Measurements from ENCODE around the gene DYSF. TPM values are rescaled to one million over a fixed set of nuclear protein-coding genes. Genes with fewer than 3 reads are reported as not detected.
"Not testable (repeated sequence)": the region's sequence is repeated elsewhere in the genome, so short reads cannot be mapped to it uniquely, and the experiment has no call there.

The DYSF gene
- 1 to 10 TPM; 1.1 to 5.5 (median 1.9) TPM for total RNA-seq
- polyA plus RNA-seq: 1 to 10 TPM; 2.2 to 3.5 TPM

GRCh38 chr2:71453404-71454220 lies at the start of gene DYSF:
DYSF (plus strand) TSS chr2:71453561.
- intact Hi-C loops (cut with DNase I): no loop called here
- 3% methylated on average over 66 of the region's 66 CpGs for WGBS, 2 donors
- peaks cover 0 to 3% (median 0%) of the 10 kb centered on the region in 3 donors for H3K4me1 ChIP-seq
- no peak for FAIRE-seq
- no peaks in the 10 kb centered on the region for H3K36me3 ChIP-seq
- no peak within 1 kb of the TSS for H3K27ac ChIP-seq
- TF ChIP-seq CTCF (IDR thresholded peaks at IDR 0.05): no peak
- ATAC-seq: peak; percentile 61 to 84 (median 77)
- H3K27me3 ChIP-seq: no peaks in the 10 kb centered on the region
- DNase-seq: peak in 4 of 6 donors; percentile 22 to 75 (median 36)
- H3K4me3 ChIP-seq: peak within 1 kb of the TSS in 3 of 4 donors; percentile 1 to 55 (median 30)
- H3K9me3 ChIP-seq: no peaks in the 10 kb centered on the region

- no peak overlapping the region for H3K4me3 ChIP-seq
- no peaks in the 10 kb centered on the region for H3K4me1 ChIP-seq
- FAIRE-seq (no peak), DNase-seq (no peak), ATAC-seq (no peak)
- TF ChIP-seq CTCF (IDR thresholded peaks at IDR 0.05): no peak
- no peak overlapping the region for H3K27ac ChIP-seq
- intact Hi-C loops (cut with DNase I): no loop called here
- peaks cover 0 to 31% (median 8%) of the 10 kb centered on the region in 3 donors for H3K36me3 ChIP-seq
- H3K9me3 ChIP-seq: no peaks in the 10 kb centered on the region
- no peaks in the 10 kb centered on the region for H3K27me3 ChIP-seq
- 92 to 94% methylated on average over 3 of the region's 3 CpGs for WGBS, 2 donors
These were observed 43.8 kb upstream of the DYSF start for GRCh38 chr2:71409611-71410010.

GRCh38 chr2:71410696-71411095 lies 42.7 kb upstream of the DYSF start:
- ATAC-seq (no peak), DNase-seq (no peak), FAIRE-seq (no peak)
- no peak for TF ChIP-seq CTCF (IDR thresholded peaks at IDR 0.05)
- H3K4me3 ChIP-seq: no peak overlapping the region
- H3K9me3 ChIP-seq: no peaks in the 10 kb centered on the region
- 93 to 97% methylated on average over 4 of the region's 4 CpGs for whole genome bisulfite sequencing, 2 donors
- H3K27ac ChIP-seq: no peak overlapping the region
- intact Hi-C loops (cut with DNase I): no loop called here
- H3K36me3 ChIP-seq: peaks cover 0 to 24% (median 7%) of the 10 kb centered on the region in 3 donors
- no peaks in the 10 kb centered on the region for H3K27me3 ChIP-seq
- no peaks in the 10 kb centered on the region for H3K4me1 ChIP-seq

GRCh38 chr2:71416866-71417265 lies 36.5 kb upstream of the DYSF start:
- ATAC-seq; H3K4me1 ChIP-seq; DNase-seq; H3K36me3 ChIP-seq; intact Hi-C loops (cut with DNase I); H3K27ac ChIP-seq; H3K9me3 ChIP-seq; H3K27me3 ChIP-seq; FAIRE-seq: not testable (repeated sequence)
- H3K4me3 ChIP-seq: peak overlapping the region in 1 of 4 donors; percentile 23
- 15 to 54% methylated on average over 7 to 12 of the region's 15 CpGs for WGBS, 2 donors

GRCh38 chr2:71417300-71418202 lies 35.8 kb upstream of the DYSF start:
- H3K4me3 ChIP-seq: peak overlapping the region in 1 of 4 donors; percentile 23

More at GRCh38 chr2:71417300-71418202, 35.8 kb upstream of the DYSF start:
- no peak for TF ChIP-seq CTCF (IDR thresholded peaks at IDR 0.05)
- Histone ChIP-seq H3K27me3 (no peaks in the 10 kb centered on the region), H3K36me3 (no peaks in the 10 kb centered on the region), H3K27ac (peak overlapping the region in 2 of 4 donors; percentile 12 to 18), H3K9me3 (no peaks in the 10 kb centered on the region), H3K4me1 (peaks cover 0 to 10% (median 0%) of the 10 kb centered on the region in 3 donors)
- no peak for FAIRE-seq
- intact Hi-C loops (cut with DNase I): no loop called here
- WGBS, 2 donors: 40 to 43% methylated on average over 6 to 7 of the region's 16 CpGs
- ATAC-seq: peak in 3 of 4 donors; percentile 18 to 46 (median 42)
- no peak for DNase-seq
